Measurements from ENCODE around the gene CSGALNACT2. TPM values are rescaled to one million over a fixed set of nuclear protein-coding genes. Genes with fewer than 3 reads are reported as not detected.

Gene CSGALNACT2
- total and polyA plus RNA-seq, 3 donors from 2014 or later, result 13.9 to 17.9 (median 16.7) TPM

GRCh38 chr10:43226851-43227845 lies 88.9 kb downstream of the CSGALNACT2 start:
- TF ChIP-seq CTCF (IDR thresholded peaks at IDR 0.05), result no peak
- TF ChIP-seq POLR2A (IDR thresholded peaks at IDR 0.05), result no peak
- no peaks in the 10 kb centered on the region for H3K9me3 ChIP-seq
- WGBS, 2 donors, result 93 to 96% methylated on average over 6 to 8 of the region's 8 CpGs
- H3K4me3 ChIP-seq, result no peak overlapping the region
- no peak for DNase-seq
- H3K27me3 ChIP-seq, result no peaks in the 10 kb centered on the region
- H3K27ac ChIP-seq, result no peak overlapping the region
- no peaks in the 10 kb centered on the region for H3K36me3 ChIP-seq (ENCODE audit: low read depth, missing control alignments)
- no peaks in the 10 kb centered on the region for H3K4me1 ChIP-seq
- intact Hi-C loops (cut with DNase I; ENCODE audit: low total_unique reads), result no loop called here

GRCh38 chr10:43227911-43228782 lies 89.9 kb downstream of the CSGALNACT2 start:
- Histone ChIP-seq H3K27me3 (no peaks in the 10 kb centered on the region), H3K27ac (no peak overlapping the region), H3K9me3 (no peaks in the 10 kb centered on the region), H3K4me3 (no peak overlapping the region), H3K36me3 (ENCODE audit: low read depth, missing control alignments) (no peaks in the 10 kb centered on the region), H3K4me1 (no peaks in the 10 kb centered on the region)
- DNase-seq, result no peak
- TF ChIP-seq CTCF (IDR thresholded peaks at IDR 0.05), result no peak
- TF ChIP-seq POLR2A (IDR thresholded peaks at IDR 0.05), result no peak
- intact Hi-C loops (cut with DNase I; ENCODE audit: low total_unique reads), result no loop called here
- 69 to 71% methylated on average over 12 to 14 of the region's 14 CpGs for WGBS, 2 donors

GRCh38 chr10:43228783-43229207 lies 90.5 kb downstream of the CSGALNACT2 start:
- intact Hi-C loops (cut with DNase I; ENCODE audit: low total_unique reads), result no loop called here
- DNase-seq, result no peak
- Histone ChIP-seq H3K9me3 (no peaks in the 10 kb centered on the region), H3K27ac (no peak overlapping the region), H3K27me3 (no peaks in the 10 kb centered on the region), H3K4me3 (peak overlapping the region; percentile 21 to 33), H3K4me1 (no peaks in the 10 kb centered on the region), H3K36me3 (ENCODE audit: low read depth, missing control alignments) (no peaks in the 10 kb centered on the region)
- no peak for TF ChIP-seq POLR2A (IDR thresholded peaks at IDR 0.05)
- TF ChIP-seq CTCF (IDR thresholded peaks at IDR 0.05), result no peak
- 9 to 11% methylated on average over 6 to 22 of the region's 23 CpGs for WGBS, 2 donors

GRCh38 chr10:43229208-43230061 lies 91.2 kb downstream of the CSGALNACT2 start:
- Histone ChIP-seq H3K27me3 (no peaks in the 10 kb centered on the region), H3K4me3 (peak overlapping the region; percentile 21 to 33), H3K36me3 (ENCODE audit: low read depth, missing control alignments) (no peaks in the 10 kb centered on the region), H3K4me1 (no peaks in the 10 kb centered on the region), H3K9me3 (no peaks in the 10 kb centered on the region), H3K27ac (no peak overlapping the region)
- TF ChIP-seq CTCF (IDR thresholded peaks at IDR 0.05), result no peak
- no peak for TF ChIP-seq POLR2A (IDR thresholded peaks at IDR 0.05)
- 0 to 1% methylated on average over 5 to 76 of the region's 99 CpGs for WGBS, 2 donors
- no peak for DNase-seq
- intact Hi-C loops (cut with DNase I; ENCODE audit: low total_unique reads), result no loop called here

Measured in testis (tissue), 3 donors.